Osteocyte (in vitro differentiated cells): Measurements from ENCODE around the gene MRPL42. TPM values are rescaled to one million over a fixed set of nuclear protein-coding genes. Genes with fewer than 3 reads are reported as not detected.
A peak's percentile ranks its signal among the peaks of the same experiment; 100 is the strongest.

Experiments
- DNase-seq: peaks from one replicate; pipeline ENCODE4 v3.0.0; 2021; ENCODE audit warnings: mixed read lengths; ENCODE audit not compliant: unreplicated experiment; ENCODE audit errors: extremely low spot score
- H3K27ac Mint-ChIP-seq: one replicate; pipeline ENCODE4 v1.8.0; 2021; ENCODE audit warnings: mild to moderate bottlenecking, mixed read lengths; ENCODE audit not compliant: unreplicated experiment
- H3K27me3 Mint-ChIP-seq: one replicate; pipeline ENCODE4 v1.8.0; 2021; ENCODE audit warnings: mixed read lengths; ENCODE audit not compliant: unreplicated experiment
- H3K36me3 Mint-ChIP-seq: one replicate; pipeline ENCODE4 v1.8.0; 2021; ENCODE audit warnings: mixed read lengths; ENCODE audit not compliant: unreplicated experiment
- H3K4me1 Mint-ChIP-seq: one replicate; pipeline ENCODE4 v1.8.0; 2021; ENCODE audit warnings: mixed read lengths; ENCODE audit not compliant: unreplicated experiment
- H3K4me3 Mint-ChIP-seq: one replicate; pipeline ENCODE4 v1.8.0; 2021; ENCODE audit warnings: mild to moderate bottlenecking, moderate library complexity, mixed read lengths; ENCODE audit not compliant: unreplicated experiment
- H3K9me3 Mint-ChIP-seq: one replicate; pipeline ENCODE4 v1.8.0; 2021; ENCODE audit warnings: mixed read lengths; ENCODE audit not compliant: unreplicated experiment
- CTCF ChIP-seq: fragments of 200-600 bp; sonication (generic); IDR thresholded peaks from 2 replicates; pipeline ENCODE4 v1.5.0; 2021; ENCODE audit warnings: antibody characterized with exemption, mild to moderate bottlenecking, moderate library complexity
- total RNA-seq: library from RNA; stranded (reverse); gene quantifications from 2 replicates; pipeline ENCODE4 v1.2.1, GENCODE V29; 2021

MRPL42 gene
- total RNA-seq, 1 donor from 2014 or later: 55.8 TPM

GRCh38 chr12:93441081-93441616, 26.2 kb upstream of the MRPL42 start:
- DNase-seq: peak; percentile 83
- peak overlapping the region; percentile 93 for H3K4me3 Mint-ChIP-seq
- no peaks in the 10 kb centered on the region for H3K27me3 Mint-ChIP-seq
- H3K36me3 Mint-ChIP-seq: no peaks in the 10 kb centered on the region
- H3K27ac Mint-ChIP-seq: peak overlapping the region; percentile 95
- no peaks in the 10 kb centered on the region for H3K9me3 Mint-ChIP-seq
- no peak for TF ChIP-seq CTCF
- H3K4me1 Mint-ChIP-seq: peaks cover 36% of the 10 kb centered on the region

GRCh38 chr12:93441617-93442410, 25.5 kb upstream of the MRPL42 start, which contains the start of gene UBE2N:
Gene UBE2N, minus strand, starts transcription at chr12:93441947. Its CDS starts 63 bp downstream, at chr12:93441884.
- Mint-ChIP-seq H3K27ac (peak within 1 kb of the TSS; percentile 95), H3K4me1 (peaks cover 29% of the 10 kb centered on the region), H3K36me3 (no peaks in the 10 kb centered on the region), H3K9me3 (no peaks in the 10 kb centered on the region), H3K27me3 (no peaks in the 10 kb centered on the region), H3K4me3 (peak within 1 kb of the TSS; percentile 95)
- DNase-seq: peak; percentile 99
- no peak for TF ChIP-seq CTCF

- no peak for TF ChIP-seq CTCF
- DNase-seq: no peak
Observed at GRCh38 chr12:93442411-93443340, 24.6 kb upstream of the MRPL42 start.

GRCh38 chr12:93443576-93443975, 23.7 kb upstream of the MRPL42 start:
- Mint-ChIP-seq H3K27me3 (no peaks in the 10 kb centered on the region), H3K4me3 (no peak overlapping the region), H3K36me3 (no peaks in the 10 kb centered on the region), H3K4me1 (peaks cover 23% of the 10 kb centered on the region), H3K27ac (no peak overlapping the region), H3K9me3 (no peaks in the 10 kb centered on the region)
- no peak for TF ChIP-seq CTCF
- no peak for DNase-seq

More at GRCh38 chr12:93442411-93443340, 24.6 kb upstream of the MRPL42 start:
- peak overlapping the region; percentile 94 for H3K27ac Mint-ChIP-seq
- no peaks in the 10 kb centered on the region for H3K9me3 Mint-ChIP-seq
- H3K36me3 Mint-ChIP-seq: no peaks in the 10 kb centered on the region
- H3K27me3 Mint-ChIP-seq: no peaks in the 10 kb centered on the region
- H3K4me3 Mint-ChIP-seq: peak overlapping the region; percentile 95
- peaks cover 29% of the 10 kb centered on the region for H3K4me1 Mint-ChIP-seq
